Measurements from ENCODE around the gene HPSE2.

DNA sequence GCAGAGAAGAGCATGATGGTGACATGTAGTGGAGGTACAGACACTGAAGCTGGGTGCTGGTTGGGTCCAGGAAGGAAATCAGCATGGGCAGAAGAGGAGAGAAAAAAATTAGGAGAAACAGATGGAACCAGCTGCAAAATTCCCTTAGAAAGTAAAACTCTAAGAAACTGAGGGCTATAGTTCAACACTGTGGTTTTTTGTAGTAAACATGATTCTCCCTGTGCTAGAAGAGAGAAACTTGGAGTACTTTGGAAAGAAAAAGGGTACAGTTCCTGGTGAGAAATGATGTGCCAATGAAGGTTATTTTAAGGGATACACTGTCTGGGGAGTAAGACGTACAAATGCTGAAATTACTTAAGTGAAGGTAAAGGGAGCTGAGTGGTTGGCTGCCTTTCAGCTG, 607.4 kb downstream of the HPSE2 start:
- no peak for TF ChIP-seq CTCF (conservative IDR thresholded peaks at IDR 0.05)
- no peak for TF ChIP-seq ZFX (IDR thresholded peaks at IDR 0.05)

Measured in C4-2B (cell line).